Lower lobe of right lung (tissue), 2 donors: ENCODE data around the gene REL. TPM values are rescaled to one million over a fixed set of nuclear protein-coding genes. Genes with fewer than 3 reads are reported as not detected.
"Not testable (repeated sequence)": the region's sequence is repeated elsewhere in the genome, so short reads cannot be mapped to it uniquely, and the experiment has no call there.

ENCODE experiments used
- ATAC-seq, 2 donors: fragments of 200-7000 bp; cut with Tn5 transposase; one replicate each; pipeline ENCODE4 v1.9.1; 2020 to 2022; ENCODE audit warnings: mild to moderate bottlenecking in 2 of 2, moderate library complexity in 2 of 2
- DNase-seq: peaks from one replicate; pipeline ENCODE4 v3.0.0-alpha.2; 2020
- H3K27ac ChIP-seq: fragments of 200-600 bp; one replicate; pipeline ENCODE4 v1.8.0; 2022
- H3K27me3 ChIP-seq: fragments of 200-600 bp; one replicate; pipeline ENCODE4 v1.8.0; 2022; ENCODE audit warnings: low read depth
- H3K36me3 ChIP-seq: fragments of 200-600 bp; one replicate; pipeline ENCODE4 v1.8.0; 2022; ENCODE audit warnings: mild to moderate bottlenecking
- H3K4me1 ChIP-seq: fragments of 200-600 bp; one replicate; pipeline ENCODE4 v1.8.0; 2022
- H3K4me3 ChIP-seq: fragments of 200-600 bp; one replicate; pipeline ENCODE4 v1.8.0; 2022; ENCODE audit warnings: mild to moderate bottlenecking
- H3K9me3 ChIP-seq: fragments of 200-600 bp; one replicate; pipeline ENCODE4 v1.8.0; 2022
- CTCF ChIP-seq: fragments of 200-600 bp; IDR thresholded peaks from one replicate; pipeline ENCODE4 v1.8.0; 2022; ENCODE audit warnings: antibody characterized with exemption, mild to moderate bottlenecking
- intact Hi-C: fragments of 100-400 bp; cut with DNase I; formaldehyde crosslinking; loops from one replicate; pipeline ENCODE4 v1.11.0; 2022
- total RNA-seq: library from RNA; stranded (reverse); fragmentation: NEBNext Ultra II Directional; extraction: Animal tissue kit (Norgen Biotek cat#: 25700); gene quantifications from one replicate; pipeline ENCODE4 v1.2.1, GENCODE V29; 2021
- donor health status: DM: no; HTN: yes; CAD: no; lungs with severe emphysema.

REL gene
- total RNA-seq, 1 donor from 2014 or later, result 33.6 TPM

- H3K4me1 ChIP-seq, result peaks cover 41% of the 10 kb centered on the region
- no peaks in the 10 kb centered on the region for H3K36me3 ChIP-seq
- ATAC-seq (no peak), DNase-seq (no peak)
- no peak for TF ChIP-seq CTCF
- H3K9me3 ChIP-seq, result no peaks in the 10 kb centered on the region
- H3K27me3 ChIP-seq, result no peaks in the 10 kb centered on the region
- peak overlapping the region; percentile 75 for H3K4me3 ChIP-seq
- H3K27ac ChIP-seq, result peak overlapping the region; percentile 97
- intact Hi-C loops, result no loop called here
Observed at GRCh38 chr2:60885683-60886082, 4.3 kb downstream of the REL start.

- Histone ChIP-seq H3K4me1 (peaks cover 41% of the 10 kb centered on the region), H3K27me3 (no peaks in the 10 kb centered on the region), H3K27ac (peak overlapping the region; percentile 28), H3K9me3 (no peaks in the 10 kb centered on the region), H3K4me3 (no peak overlapping the region), H3K36me3 (peaks cover 5% of the 10 kb centered on the region)
- TF ChIP-seq CTCF, result no peak
- DNase-seq, result no peak
- ATAC-seq, result no peak
- intact Hi-C loops, result no loop called here
Observed at GRCh38 chr2:60886991-60887390, 5.6 kb downstream of the REL start.

GRCh38 chr2:60888853-60889252 is 7.5 kb downstream of the REL start:
- no peak overlapping the region for H3K27ac ChIP-seq
- DNase-seq, result no peak
- H3K9me3 ChIP-seq, result no peaks in the 10 kb centered on the region
- no peak for TF ChIP-seq CTCF
- H3K27me3 ChIP-seq, result no peaks in the 10 kb centered on the region
- ATAC-seq, result peak in 1 of 2 donors; percentile 31
- peaks cover 41% of the 10 kb centered on the region for H3K4me1 ChIP-seq
- peaks cover 23% of the 10 kb centered on the region for H3K36me3 ChIP-seq
- intact Hi-C loops, result no loop called here
- no peak overlapping the region for H3K4me3 ChIP-seq

GRCh38 chr2:60889581-60890392 is 8.4 kb downstream of the REL start:
- H3K27me3 ChIP-seq, H3K4me3 ChIP-seq, ATAC-seq, H3K27ac ChIP-seq, intact Hi-C loops, H3K9me3 ChIP-seq, DNase-seq: not testable (repeated sequence)
- Histone ChIP-seq H3K4me1 (peaks cover 34% of the 10 kb centered on the region), H3K36me3 (peaks cover 33% of the 10 kb centered on the region)

- Histone ChIP-seq H3K27me3 (no peaks in the 10 kb centered on the region), H3K9me3 (no peaks in the 10 kb centered on the region), H3K4me3 (no peak overlapping the region), H3K4me1 (peaks cover 28% of the 10 kb centered on the region), H3K27ac (no peak overlapping the region), H3K36me3 (peaks cover 38% of the 10 kb centered on the region)
- intact Hi-C loops, result no loop called here
- no peak for TF ChIP-seq CTCF
- no peak for DNase-seq
- no peak for ATAC-seq
Observed at GRCh38 chr2:60890393-60890707, 9.0 kb downstream of the REL start.

- no peak for DNase-seq
- H3K4me1 ChIP-seq, result peaks cover 20% of the 10 kb centered on the region
- intact Hi-C loops, result no loop called here
- no peaks in the 10 kb centered on the region for H3K27me3 ChIP-seq
- H3K9me3 ChIP-seq, result no peaks in the 10 kb centered on the region
- no peak overlapping the region for H3K27ac ChIP-seq
- no peak for ATAC-seq
- no peak overlapping the region for H3K4me3 ChIP-seq
- no peak for TF ChIP-seq CTCF
- peaks cover 47% of the 10 kb centered on the region for H3K36me3 ChIP-seq
Observed at GRCh38 chr2:60891180-60891579, 9.8 kb downstream of the REL start.
